GM12801 (cell line): ENCODE data around the gene TMTC3.

Experiments used
- TF ChIP-seq, protein P1 (sequence below): IDR thresholded peaks from one replicate; pipeline ENCODE4 v1.5.1; 2011; ENCODE audit warnings: control low read depth; ENCODE audit not compliant: insufficient read length; ENCODE audit errors: extremely low read depth

Gene TMTC3

DNA sequence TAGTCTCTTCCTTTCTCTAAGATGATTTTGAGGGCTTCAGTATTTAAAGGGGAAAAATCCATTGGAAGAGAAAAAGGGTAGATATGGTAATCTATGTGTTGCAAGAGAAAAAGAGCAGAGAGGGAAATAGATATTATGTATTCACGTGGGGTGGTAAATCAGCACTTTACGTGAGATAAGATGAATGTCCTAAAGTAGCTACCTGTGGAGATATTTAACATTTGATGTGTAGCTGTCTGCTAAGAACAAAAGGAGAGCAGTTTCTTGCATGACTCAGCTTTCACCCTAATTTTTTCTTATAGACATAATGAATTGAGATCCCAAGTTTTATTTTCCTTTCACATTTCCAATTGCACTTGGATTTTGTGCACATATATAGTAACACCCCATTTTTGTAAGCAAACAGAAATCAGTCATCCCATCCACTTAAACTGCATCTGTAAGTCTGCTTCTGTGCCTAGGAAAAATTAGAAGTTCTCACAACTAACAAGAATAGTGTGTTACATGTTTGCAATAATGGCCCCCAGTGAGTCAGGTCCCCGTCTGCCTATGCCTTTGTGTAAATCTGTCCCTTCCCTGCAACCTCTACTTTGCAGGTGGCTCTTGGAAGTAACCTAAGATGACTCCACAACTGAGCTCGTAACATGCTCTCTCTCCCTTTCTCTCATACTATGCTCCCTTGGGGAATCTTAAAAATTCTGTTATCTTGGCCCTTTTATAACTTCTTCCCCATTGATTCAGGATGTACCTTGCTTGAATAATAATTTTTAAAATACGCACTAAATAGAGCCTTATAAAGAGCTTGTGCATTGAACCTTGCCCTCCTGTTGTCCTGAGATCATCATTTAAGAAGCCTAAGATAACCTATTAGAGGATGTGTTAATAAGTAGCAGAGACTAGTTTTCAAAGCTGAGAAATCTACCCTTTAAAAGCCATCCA is 3.7 kb downstream of the TMTC3 start:
- TF ChIP-seq, protein P1, sequence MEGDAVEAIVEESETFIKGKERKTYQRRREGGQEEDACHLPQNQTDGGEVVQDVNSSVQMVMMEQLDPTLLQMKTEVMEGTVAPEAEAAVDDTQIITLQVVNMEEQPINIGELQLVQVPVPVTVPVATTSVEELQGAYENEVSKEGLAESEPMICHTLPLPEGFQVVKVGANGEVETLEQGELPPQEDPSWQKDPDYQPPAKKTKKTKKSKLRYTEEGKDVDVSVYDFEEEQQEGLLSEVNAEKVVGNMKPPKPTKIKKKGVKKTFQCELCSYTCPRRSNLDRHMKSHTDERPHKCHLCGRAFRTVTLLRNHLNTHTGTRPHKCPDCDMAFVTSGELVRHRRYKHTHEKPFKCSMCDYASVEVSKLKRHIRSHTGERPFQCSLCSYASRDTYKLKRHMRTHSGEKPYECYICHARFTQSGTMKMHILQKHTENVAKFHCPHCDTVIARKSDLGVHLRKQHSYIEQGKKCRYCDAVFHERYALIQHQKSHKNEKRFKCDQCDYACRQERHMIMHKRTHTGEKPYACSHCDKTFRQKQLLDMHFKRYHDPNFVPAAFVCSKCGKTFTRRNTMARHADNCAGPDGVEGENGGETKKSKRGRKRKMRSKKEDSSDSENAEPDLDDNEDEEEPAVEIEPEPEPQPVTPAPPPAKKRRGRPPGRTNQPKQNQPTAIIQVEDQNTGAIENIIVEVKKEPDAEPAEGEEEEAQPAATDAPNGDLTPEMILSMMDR, result no peak

DNA sequence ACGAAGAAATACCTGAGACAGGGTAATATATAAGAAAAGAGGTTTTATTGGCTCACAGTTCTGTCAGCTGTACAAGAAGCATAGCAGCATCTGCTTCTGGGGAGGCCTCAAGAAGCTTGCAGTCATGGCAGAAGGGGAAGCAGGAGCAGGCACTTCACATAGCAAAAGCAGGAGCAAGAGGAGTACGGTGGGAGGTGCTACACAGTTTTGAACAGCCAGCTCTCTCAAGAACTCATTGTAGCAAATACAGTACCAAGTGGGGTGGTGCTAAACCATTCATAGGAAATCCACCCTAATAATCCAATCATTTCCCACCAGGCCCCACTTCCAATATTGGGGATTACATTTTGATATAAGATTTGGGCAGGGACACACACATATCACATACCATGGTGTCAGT is 8.0 kb downstream of the TMTC3 start:
- TF ChIP-seq, protein P1, result no peak

DNA sequence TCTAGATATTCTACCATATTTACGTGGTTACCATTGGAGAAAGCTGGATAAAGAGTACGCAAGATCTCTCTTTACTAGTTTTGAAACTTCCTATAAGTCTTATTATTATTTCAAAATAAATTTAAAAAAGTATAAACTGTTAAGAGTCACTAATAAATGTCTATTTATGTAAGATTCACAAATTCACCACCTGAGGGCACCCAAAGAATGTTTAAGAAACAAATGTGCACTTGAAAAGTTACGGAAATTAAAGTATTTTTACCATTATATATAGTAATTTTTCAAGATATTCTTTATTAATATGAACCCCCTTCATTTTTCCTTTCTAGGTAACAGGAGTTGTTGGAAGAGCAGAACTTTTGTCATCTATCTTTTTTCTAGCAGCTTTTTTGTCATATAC is 11.9 kb downstream of the TMTC3 start:
- TF ChIP-seq, protein P1, result no peak

DNA sequence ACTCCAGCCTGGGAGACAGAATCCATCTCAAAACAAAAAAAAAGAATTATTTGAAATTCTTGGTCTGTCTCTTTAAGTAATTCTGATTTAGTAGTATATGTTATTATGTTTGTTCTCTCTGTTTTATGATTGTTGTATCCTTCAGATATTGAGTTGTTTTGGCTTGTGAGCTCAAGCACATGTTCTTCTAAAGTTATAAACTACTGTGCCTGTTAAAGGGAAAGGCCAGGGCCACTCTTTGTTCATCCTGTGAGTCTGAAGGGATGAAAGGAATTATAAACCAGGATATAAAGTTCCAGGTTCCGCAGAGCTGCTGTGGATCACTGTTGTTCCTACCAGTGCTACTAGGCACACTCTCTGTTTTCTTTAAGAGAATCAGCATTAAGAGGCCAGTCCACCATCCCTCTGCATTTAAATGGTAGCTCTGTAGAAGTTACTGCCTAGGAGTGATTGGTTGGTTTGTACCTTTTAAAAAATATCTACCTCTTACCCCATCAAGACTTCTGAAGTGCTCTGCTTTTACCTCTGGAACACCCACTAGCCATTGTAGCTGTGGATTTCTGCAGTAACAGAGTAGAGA is 14.1 kb downstream of the TMTC3 start:
- TF ChIP-seq, protein P1, result no peak

DNA sequence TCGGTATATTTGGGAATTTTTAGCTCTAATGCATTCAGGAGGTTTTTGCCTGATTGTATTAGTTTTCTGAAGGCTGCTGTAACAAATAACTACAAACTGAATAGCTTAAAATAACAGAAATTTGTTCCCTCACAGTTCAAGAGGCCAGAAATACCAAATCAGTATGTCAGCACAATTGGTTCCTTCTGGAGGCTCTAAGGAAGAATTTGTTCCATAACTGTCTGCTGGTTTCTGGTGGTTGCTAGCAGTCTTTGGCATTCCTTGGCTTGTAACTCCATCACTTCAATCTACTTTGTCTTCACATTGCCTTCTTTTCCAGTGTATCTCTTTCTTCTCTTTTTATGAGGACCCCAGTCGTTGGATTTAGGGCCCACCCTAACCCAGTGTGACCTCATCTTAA is 21.3 kb downstream of the TMTC3 start:
- TF ChIP-seq, protein P1, result no peak

DNA sequence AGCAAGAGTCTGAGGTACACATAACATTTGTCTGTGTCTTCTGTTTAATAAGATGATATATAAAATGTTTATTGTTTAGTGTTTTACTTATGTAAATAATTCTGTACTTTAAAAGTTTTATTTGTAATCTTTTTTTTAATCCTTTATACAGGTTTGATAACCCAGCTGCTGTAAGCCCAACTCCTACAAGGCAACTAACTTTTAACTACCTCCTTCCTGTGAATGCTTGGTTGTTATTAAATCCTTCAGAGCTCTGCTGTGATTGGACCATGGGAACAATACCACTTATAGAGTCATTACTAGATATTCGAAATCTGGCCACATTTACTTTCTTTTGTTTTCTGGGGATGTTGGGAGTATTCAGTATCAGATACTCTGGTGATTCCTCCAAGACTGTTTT is 24.1 kb downstream of the TMTC3 start:
- TF ChIP-seq, protein P1, result no peak

DNA sequence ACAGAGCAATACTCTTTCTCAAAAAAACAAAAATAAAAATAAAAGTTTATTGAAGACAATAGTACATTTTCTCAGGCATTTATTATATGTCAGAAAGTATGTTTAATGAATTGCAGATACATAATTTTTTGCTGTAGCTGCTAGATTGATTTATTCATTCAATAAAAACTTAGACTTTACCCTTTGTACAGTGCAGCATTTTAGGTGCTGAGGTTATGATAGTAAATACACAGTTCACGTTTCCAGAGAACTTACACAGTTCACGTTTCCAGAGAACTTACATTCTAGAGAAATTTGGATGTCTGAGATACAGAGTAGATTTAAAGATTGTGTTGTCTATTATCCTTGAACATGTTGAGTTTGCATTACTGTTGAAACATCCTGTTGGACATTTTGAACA is 25.3 kb downstream of the TMTC3 start:
- TF ChIP-seq, protein P1, result no peak
